Measurements from ENCODE around the gene DUSP2. TPM values are rescaled to one million over a fixed set of nuclear protein-coding genes. Genes with fewer than 3 reads are reported as not detected.
"Not testable (repeated sequence)": the region's sequence is repeated elsewhere in the genome, so short reads cannot be mapped to it uniquely, and the experiment has no call there.

The DUSP2 gene
- total RNA-seq, 1 experiment from 2014 or later, result 11.1 TPM

DNA sequence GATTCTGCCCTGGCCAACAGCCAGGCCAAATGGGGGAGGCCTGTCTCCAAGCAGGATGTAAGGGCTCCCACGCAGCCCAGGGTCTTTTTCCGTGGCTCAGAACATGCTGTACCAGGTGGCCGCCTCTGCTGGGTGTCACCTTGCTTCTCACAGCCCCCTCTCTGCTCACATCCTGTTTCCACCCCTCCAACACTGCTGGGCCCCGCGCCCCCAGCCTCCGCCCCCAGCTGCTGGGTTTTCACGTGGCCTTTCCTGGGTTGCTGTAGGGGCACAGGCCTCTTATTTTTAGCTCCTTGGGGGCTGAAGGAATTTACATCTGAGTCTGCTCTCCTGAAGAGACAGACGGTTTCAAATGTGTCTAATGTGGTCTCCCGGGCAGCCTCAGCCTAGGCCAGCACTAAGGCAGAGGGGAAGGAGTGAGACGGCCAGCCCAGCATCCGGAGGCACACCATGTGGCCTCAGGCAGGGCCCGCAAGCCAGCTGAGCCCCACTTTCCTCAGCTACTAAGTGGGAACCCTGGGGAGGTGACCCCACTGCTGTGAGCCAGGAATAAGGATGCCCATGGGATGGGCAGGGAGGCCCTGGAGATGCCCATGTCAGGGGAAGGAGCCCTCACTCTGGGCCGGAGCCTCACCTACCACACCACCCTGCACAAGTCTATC, 18.7 kb upstream of the DUSP2 start:
- DNase-seq (ENCODE audit: extremely low read depth, low read depth), result no peak

DNA sequence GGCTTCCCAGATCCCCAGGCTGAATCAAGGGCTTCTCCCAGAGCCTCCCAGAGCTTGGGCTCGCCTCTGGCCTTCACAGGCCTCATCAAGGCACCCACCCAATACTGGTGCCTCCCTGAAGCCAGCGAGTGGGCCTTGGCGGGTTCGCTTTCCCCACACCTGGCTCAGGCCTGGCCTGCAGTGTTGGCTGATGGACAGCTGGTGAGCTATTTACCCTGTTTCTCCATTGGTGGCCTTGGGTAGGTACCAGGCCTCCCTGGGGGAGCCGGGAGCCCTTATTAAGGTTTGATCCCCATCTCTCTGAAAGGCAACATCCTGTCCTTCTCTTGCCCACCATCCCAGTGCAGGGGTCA, 18.2 kb upstream of the DUSP2 start:
- no peak for DNase-seq (ENCODE audit: extremely low read depth, low read depth)

DNA sequence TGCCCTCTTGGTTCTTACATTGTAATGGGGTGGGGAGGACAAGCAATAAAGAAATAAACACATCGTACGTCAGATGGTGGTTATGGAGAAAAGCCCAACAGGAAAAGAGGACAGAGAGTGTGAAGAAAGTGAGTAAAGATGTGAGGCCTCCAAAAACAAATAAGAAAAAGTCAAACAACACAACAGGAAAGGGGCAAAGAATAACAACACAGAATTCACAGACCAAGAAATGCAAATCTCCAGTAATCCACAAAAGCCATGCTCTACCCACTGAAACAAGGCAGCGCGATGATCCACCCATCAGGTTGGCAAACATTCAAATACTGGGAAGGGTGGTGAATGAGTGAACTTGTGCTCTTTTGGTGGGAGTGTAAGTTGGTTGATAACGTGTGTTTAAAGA, 16.7 kb upstream of the DUSP2 start:
- peak; percentile 56 for DNase-seq (ENCODE audit: extremely low read depth, low read depth)

DNA sequence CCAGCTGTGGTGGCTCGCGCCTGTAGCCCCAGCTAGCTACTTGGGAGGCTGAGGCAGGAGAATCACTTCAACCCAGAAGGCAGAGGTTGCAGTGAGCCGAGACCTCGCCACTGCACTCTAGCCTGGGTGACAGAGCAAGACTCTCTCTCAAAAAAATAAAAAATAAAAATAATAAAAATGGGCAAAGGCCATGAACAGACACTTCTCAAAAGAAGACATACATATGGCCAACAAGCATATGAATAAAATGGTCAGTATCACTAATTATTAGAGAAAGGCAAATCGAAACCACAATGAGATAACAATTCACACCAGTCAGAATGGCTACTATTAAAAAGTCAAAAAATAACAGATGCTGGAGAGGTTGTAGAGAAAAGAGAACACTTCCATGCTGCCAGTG, 15.1 kb upstream of the DUSP2 start:
- DNase-seq (ENCODE audit: extremely low read depth, low read depth), result not testable (repeated sequence)

DNA sequence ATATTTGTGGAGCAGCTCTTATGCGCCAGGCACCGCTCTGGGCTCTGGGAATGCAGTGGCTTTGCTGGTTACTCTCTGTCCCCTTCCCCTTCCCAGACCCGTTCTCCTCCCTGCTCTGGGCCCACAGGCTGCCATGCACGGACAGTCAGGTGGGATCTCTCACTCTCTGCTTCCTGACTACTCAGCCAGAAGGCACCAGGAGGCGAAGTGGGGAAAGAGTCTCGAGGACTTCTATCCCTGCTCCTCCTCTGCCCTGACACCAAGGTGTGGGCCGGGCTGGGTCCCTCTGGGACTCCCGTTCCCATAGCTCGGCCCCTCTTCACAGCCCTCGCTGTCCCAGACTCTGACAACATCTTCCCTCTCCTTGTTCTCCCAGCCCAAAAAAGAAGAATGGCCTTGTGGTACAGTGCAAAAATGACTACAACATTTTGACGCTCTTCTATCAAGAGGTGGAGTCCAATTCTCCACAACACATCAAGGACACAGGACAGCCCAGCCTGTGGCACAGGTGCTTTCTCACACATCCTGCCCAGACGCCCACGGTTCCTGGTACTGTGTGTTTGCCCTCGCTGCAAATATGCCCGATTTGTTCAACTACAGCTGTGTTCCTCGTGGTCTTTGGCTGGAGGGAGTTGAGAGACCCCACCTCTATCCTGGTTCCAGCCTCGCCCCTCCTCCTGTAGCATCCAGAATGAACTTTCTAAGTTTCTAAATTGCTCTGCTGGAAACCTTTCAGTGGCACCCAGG, 14.0 kb upstream of the DUSP2 start:
- DNase-seq (ENCODE audit: extremely low read depth, low read depth), result no peak

DNA sequence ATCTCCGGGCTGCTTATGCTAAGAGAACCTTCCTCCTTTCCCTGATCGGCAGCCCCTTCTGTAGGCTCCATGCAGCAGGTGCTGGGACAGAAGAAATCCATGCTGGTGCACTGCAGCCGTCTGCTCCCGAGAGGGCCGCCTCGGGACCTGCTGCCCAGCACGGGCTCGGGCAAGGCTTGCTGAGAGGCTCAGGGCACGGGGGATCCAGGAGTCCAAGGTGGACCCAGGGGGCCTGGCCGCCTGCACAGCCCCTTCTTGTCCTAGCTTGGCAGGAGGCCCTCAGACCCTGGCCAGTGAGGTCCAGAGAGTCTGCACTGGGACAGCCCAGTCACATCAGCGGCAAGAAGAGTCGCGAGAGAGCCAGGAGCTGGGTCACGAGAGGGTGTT, 13.3 kb upstream of the DUSP2 start:
- no peak for DNase-seq (ENCODE audit: extremely low read depth, low read depth)

DNA sequence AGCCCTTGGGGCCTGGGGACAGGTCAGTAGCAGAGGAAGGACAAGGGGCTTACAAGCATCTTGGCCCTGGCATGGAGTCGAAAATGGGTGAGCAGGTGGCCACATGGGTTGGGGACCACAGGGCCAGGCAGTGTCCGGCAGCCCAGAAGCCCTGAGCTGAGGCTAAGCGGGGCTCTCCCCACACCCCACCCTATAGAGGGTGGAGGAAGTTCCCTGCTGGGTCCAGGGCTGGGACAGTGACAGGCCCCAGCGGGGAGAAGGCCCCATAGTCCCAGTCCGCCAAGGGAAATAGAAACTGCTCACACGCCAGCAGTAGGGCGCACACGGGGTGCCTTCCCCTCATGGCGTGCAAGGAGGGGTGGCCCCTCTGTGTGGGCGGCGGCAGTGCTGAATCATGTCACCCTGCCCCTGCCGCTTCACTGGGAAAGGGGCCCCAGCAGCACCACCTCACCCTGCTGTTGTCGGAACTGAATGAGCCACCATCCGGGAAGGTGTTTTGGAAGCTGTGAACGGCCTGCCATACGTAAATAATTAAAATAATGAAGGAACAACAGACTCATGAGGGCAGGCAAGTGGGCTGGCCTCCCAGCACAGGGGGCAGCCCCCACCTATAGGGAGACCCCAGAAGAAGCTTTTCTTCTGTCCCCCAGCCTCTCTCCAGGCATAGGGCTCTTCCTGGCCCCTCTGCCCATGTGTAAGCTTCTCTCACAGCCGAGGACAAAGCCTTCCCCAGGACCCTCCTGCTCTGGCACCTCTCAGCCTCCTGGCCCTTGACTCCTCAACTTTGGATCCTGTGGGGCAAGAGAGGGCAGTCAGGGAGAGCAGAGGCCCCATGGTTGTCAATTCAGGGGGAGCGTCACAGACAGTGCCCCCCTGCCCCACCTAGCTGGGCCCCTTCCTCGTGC, 12.7 kb upstream of the DUSP2 start:
- no peak for DNase-seq (ENCODE audit: extremely low read depth, low read depth)

DNA sequence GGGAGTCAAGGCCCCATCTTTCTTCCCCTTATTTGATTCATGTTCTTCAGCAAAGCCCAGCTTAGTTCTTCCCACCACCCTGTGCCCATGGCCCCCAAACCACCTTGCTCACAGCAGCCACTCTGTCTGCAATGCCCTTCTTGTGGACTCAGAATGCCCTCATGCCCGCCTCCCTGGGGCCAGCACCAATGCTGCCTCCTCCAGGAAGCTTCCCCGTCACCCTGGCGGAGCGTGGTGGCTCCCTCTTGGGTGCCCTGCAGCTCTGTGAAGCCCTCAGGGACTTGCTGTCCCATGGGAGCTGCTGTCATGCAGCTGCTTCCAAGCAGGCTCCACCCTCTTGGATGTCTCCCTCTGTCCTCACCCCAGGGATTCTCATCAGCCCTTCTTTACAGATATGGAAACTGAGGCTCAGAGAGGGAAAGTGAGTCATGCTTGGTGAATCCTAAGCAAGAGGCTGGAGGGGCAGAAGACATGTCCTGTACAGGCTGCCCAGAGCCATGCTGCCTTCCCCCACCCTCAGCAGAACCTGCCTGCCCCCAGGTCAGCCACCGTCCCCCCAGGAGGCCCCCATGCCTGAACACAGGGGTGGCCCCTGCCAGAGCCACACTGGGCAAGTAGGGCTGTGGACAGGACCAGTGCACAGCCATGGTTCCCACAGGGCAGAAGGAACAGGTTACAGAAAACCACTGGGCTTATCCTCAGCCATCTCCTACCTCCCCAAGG, 11.8 kb upstream of the DUSP2 start:
- DNase-seq (ENCODE audit: extremely low read depth, low read depth), result no peak

DNA sequence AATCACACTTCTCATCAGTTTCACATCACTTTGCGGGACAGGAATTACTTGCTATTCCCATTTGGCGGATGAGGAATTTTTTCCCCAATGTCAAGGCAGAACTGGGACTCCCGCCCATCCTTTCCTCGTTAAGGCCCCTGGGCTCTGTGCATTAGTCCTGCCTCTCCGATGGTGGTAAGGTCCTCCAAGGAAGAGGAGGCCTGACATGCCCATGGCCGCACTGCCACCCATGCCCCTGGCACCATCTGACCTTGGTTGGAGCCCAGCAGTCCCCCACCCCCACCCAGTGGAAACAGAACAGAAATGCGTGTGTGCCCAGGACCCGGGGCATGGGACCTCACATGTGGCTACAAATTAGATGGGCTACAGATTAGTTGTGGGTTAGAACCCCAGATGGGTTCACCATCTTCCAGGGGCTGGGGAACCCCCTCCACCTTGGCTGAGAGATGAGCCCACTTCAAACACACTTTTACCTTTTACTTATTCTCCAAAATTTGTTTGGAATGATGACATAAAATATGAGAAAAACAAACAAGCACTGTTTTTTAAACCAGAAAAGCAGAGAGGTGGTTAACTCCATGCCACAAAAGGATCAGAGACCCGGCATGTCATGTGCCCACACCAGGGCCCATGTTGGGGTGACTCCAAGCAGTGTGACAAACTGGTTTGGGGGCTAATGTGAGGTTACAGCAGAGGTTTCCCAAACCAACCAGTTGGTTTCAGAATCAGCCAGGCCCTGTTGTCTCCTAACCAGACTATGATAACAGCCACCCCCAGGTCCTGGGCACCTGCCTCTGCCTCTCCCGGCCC, 11.0 kb upstream of the DUSP2 start:
- DNase-seq (ENCODE audit: extremely low read depth, low read depth), result no peak

DNA sequence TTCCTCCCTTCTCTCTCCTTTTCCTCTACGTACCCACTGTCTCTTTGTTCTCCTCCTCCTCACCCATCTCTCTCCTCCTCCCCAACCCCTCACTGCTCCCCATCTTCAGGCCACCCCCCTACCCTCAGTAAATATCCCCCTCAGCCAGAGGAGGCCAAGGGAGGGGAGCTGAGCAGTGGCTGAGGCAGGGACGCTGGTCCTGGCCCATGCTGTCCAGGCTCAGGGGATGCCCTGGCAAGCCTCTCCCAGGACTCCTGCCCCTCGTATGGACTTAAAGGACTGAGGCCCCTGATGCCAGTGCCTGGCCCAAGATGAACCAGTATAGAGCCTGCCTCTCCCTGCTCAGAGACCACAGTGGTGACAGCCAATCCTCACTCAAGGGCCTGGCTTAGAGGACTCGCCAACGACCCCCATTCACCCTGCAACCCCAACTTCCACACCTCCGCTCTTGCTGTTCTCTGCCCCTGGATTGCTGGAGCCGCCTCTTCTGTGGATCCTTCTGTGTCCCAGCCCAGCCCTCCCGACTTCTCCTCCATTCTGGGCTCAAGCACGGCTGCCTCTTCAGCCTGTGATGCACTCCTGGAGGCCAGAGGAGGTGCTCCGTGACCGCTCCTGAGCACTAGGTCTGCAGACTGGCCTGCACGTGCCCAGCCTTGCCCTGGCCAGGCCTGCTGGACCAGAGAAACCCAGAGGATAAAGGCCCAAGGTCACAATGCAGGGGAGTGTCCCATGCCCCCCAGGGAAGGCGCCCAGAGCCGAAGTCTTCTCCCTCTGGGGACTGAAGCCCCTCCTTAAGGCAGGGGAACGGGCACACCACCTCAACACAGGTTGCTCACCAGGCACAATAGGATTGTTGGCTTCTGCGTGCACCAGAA, 9.5 kb upstream of the DUSP2 start:
- DNase-seq (ENCODE audit: extremely low read depth, low read depth), result no peak

DNA sequence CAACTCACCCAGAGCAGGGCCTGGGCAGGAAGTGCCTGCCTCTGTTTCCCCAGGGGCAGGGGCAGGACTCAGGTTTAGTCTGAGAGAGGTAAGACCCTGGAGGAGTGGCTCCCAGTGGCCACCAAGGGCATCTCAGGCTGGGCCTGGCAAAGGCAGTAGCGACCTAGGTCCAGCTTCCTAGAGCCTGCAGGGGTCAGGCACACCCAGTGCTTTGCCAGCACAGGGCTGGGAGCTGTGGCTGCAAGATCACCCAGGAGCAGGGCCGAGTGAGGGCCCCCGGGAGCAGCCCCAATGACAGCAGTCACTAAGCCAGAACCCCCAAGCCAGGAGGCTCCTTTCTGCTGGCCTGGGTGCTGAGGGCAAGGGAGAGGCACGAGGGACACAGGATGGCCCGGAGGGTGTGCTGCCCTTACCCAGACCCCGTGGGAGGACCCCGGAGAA, 8.8 kb upstream of the DUSP2 start:
- DNase-seq (ENCODE audit: extremely low read depth, low read depth), result no peak

DNA sequence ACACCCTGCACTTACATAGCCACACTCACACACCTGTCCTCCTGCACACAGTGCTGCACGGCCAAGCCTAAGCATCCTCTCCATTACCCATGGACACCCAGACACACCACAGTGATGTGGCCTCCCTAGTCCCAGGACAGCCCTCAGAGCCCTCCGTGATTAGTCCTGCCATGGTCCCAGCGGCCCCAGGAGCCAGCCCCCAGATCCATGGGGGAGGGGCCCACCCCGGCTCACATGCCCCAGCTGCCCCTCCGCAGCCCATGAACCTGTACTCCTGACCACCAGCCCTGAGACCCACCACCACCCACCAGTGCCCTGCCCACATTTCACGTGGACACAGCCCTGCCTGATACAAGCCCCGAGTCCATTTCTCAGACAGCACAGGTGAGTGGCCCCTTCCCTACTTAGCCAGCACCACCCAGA, 8.1 kb upstream of the DUSP2 start:
- DNase-seq (ENCODE audit: extremely low read depth, low read depth), result no peak

DNA sequence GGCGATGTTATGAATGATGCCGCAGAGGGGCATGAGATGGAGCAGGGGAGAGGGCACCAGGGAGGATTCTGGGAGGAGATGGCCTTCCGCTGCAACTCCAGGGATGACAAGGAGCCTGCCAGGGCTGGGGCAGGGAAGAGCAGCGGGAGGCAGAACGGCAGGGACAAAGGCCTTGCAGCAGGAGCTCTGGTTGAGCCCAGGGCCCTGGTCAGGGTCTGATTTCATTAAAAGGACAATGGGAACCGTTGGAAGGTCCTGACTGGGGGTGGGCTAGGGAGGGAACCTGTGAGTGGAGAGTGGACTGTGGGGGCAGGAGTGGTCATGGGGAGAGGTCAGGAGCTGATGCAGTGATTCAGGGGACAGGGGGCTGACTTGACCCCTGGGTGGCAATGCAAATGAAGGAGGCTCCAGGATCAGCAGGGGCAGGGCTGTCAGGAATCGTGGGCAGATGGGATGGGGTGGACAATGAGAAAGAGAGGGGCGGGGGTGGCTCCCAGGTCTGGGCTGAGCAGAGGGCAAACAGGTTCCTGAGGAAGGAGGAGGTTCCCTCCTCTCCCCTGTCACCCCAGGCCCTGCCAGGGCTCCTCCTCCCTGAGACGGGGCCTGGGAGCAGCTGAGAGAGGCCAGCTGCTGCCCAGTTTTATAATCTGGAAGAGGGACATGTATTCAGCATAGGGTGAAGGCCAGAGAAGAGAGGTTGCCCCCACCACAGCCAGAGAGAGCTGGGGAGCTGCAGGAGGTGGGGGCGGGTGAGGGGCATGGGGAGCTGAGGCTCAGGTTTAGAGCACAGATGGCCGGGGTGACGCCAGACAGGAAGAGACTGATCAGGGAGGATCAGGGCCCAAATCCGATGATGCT, 7.3 kb upstream of the DUSP2 start:
- no peak for DNase-seq (ENCODE audit: extremely low read depth, low read depth)

DNA sequence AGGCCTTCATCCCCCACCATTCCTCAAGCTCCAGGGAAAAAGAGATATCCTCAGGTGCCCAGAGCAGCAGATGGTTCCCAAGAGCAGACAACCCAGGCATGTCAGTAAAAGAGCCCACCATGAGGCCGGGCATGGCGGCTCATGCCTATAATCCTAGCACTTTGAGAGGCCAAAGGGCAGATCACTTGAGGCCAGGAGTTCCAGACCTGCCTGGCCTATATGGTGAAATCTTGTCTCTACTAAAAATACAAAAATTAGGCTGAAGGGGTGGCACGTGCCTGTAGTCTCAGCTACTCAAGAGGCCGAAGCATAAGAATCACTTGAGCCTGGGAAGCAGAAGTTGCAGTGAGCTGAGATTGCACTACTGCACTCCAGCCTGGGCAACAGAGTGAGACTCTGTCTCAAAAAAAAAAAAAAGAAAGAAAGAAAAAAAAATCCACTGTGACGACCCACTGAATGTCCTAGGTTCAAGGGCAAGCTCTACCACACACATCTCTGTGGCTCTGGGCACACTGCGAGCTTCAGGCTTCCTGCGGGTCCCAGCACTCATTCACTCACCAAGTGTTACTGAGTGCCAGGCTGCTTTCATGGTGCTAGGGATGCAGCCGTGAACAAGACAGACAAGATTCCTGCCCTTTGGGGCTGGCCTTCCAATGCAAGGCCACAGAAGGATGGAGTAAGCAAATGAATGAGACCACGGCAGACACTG, 6.5 kb upstream of the DUSP2 start:
- DNase-seq (ENCODE audit: extremely low read depth, low read depth), result no peak

DNA sequence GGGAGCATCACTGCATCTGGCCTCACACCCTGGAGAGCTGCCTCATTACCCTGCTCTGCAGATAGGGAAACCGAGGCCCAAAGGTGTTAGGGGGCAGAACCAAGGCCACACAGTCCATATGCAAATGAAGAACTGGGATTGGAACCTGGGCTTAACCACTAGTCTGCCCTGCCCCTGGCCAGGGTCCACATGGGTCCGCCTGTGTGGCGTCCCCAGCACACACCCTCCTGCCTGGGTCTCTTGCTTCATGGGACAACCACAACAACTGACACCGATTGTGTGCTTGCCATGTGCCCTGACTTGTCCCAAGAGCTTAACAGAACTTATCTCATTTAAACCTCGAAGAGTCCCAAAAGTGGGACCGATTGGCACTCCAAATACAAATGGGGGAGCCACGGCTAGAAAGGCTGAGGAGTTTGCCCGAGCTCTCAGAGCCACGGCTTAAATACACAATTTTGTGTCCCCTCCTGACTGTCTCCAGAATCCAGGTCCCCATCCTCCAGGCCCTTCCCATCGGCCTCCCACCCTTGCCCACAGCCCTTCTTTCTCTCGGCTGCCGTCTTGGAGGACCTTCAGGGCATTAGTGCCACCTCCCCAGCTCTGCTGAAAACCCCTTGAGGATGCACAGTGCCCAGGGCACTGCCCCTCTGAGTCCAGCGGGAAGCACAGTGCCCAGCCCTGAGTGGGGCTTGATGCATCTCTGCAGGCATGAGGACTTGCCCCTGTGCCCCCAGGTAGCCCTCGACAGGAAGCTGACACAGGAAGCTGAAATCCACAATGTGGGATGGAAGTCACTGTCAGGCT, 5.8 kb upstream of the DUSP2 start:
- DNase-seq (ENCODE audit: extremely low read depth, low read depth), result no peak

DNA sequence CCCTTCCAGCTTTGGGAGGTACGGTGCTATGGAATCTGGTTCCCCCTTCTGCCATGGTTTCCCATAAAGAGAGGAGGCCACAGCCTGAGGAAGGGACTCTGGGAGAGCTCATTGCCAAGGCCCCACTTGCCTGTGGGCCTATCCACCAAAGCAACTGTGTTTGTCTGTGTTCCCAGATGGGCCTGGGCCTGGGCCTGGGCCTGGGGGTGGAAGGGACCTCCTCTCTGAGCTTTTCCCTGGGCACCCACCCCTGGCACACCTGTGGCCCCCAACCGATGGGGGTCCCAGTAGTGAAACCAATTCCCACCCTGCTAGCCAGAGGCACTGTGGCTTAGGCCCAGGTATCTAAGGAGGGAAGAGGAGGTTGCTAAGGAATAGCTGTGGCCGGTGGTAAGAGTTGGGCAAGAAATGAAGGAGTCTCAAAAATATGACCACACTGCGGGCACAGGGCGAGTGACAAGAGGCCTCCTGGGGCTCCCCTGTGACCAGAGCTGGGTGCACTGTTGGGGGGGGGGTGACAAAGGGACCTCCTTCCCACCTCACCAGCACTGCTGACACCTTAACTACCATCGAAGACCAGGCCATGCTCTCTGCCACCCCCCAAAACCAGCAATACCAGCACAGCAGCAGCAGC, 4.9 kb upstream of the DUSP2 start:
- DNase-seq (ENCODE audit: extremely low read depth, low read depth), result no peak
